ENCODE results near the gene KDM4B. TPM values are rescaled to one million over a fixed set of nuclear protein-coding genes. Genes with fewer than 3 reads are reported as not detected.

The KDM4B gene
- total and polyA plus RNA-seq, 2 of the 8 experiments (the other 6 are each of a cell fraction or from before 2014, with no cell fraction given) = 12.0 to 31.9 TPM

DNA sequence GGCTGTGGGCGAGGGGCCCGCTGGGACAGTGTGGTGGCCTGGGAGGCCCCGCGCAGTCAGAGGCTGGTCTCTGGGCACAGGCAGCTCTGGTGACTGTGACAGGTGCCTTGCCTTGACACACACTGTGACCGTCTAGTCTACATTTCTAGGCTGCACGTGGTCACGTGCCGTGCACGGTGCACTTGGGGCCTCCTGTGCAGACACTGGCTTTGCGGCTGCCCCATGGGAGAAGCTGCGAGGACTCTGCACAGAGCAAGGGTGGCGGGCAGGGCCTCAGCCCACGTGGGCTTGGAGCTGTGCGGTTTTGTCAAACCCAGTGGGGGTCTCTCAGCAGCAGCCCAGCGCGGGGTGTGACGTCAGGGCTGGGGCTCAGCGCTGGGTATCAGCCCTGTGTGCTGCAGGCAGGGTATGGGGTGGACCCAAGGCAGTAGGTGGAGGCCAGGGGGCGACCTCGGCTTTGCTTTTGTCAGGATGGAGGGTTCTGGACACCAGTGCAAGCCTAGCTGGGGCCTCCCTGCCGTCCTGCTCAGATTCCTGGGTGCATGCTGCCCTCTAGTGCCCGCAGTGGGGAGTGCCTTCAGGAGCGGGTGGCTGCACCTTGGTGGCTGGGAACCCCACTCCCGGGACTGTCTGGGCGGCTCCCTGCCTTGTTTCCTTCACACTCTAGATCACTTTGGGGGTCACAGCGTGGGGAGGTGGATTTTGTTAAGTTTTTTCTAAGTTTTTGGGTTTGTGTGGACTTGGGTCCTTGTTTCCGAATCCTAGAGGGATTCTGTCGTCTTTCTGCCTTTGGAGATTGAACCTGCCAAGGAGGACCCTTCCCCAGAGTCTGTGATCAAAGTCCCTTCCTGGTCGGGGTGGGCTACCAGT lies 62.6 kb downstream of the KDM4B start:
- H3K18ac ChIP-seq (ENCODE audit: extremely low read depth, low read length) = no peak overlapping the region
- WGBS, 2 experiments (ENCODE audit: extremely low coverage in 1 of 2, insufficient coverage in 1 of 2, insufficient read length in 1 of 2, insufficient replicate concordance in 2 of 2, low coverage in 1 of 2, low lambda C conversion rate in 2 of 2, missing lambda C conversion rate in 1 of 2) = 57% methylated on average over 29 of the region's 29 CpGs; no CpG with 5 or more reads in 1 of the 2 experiments
- CTCF ChIA-PET (ENCODE audit: partially characterized antibody) = interaction anchor here (0.5 to 12.0 kb wide), 51 partner anchors 9 to 1378 kb away, joined by 3 to 175 read pairs (median 7); partner anchors contain the start of gene KDM4B
- H3K4me2 ChIP-seq (ENCODE audit: insufficient read depth in 1 of 2, low read depth in 2 of 2, low read length in 2 of 2) = 0 out of 4 replicates have a peak overlapping the region, but pooled peaks of 1 of the 2 experiments have one; percentile 2
- H2AK5ac ChIP-seq (ENCODE audit: low read depth, low read length) = no peak overlapping the region
- H3K9ac ChIP-seq (replicated peaks in 1 of 4; ENCODE audit: extremely low read depth in 1 of 4, low read depth in 3 of 4, low read length in 3 of 4) = no peak overlapping the region
- no peak overlapping the region for H3K4me3 ChIP-seq (ENCODE audit: extremely low read depth in 1 of 4, insufficient read depth in 2 of 4, low read depth in 3 of 4, low read length in 4 of 4)
- H2BK120ac ChIP-seq (replicated peaks; ENCODE audit: low read depth, low read length) = no peak overlapping the region
- peaks cover 0 to 22% of the 10 kb centered on the region in 2 experiments; a peak in 1 of 4 replicates for H3K79me2 ChIP-seq (ENCODE audit: control insufficient read depth in 1 of 2, insufficient read depth in 2 of 2, low read length in 2 of 2)
- no peak overlapping the region for H3K27ac ChIP-seq (ENCODE audit: low read depth, low read length)
- H4K5ac ChIP-seq (ENCODE audit: insufficient read length, low read depth, low read length) = no peak overlapping the region
- H4K20me1 ChIP-seq (replicated peaks in 1 of 2; ENCODE audit: control insufficient read depth in 1 of 2, insufficient read depth in 2 of 2, low read length in 2 of 2) = peaks cover 11 to 24% of the 10 kb centered on the region in 2 experiments
- no peak overlapping the region for H2BK15ac ChIP-seq (ENCODE audit: low read length)
- H3K4me1 ChIP-seq (replicated peaks in 1 of 4; ENCODE audit: control insufficient read depth in 3 of 4, insufficient read depth in 4 of 4, low read length in 3 of 4) = peaks cover 0 to 4% (median 0%) of the 10 kb centered on the region in 4 experiments; a peak in 1 of 7 replicates
- no peaks in the 10 kb centered on the region for H3K27me3 ChIP-seq (replicated peaks in 1 of 4; ENCODE audit: control insufficient read depth in 3 of 4, extremely low read depth in 1 of 4, insufficient read depth in 3 of 4, low read length in 3 of 4)
- no peaks in the 10 kb centered on the region for H3K23me2 ChIP-seq (ENCODE audit: low read depth, low read length)
- no peak overlapping the region for H3K14ac ChIP-seq (ENCODE audit: insufficient read length)
- no peak overlapping the region for H2BK12ac ChIP-seq (ENCODE audit: low read depth, low read length)
- H3K36me3 ChIP-seq (ENCODE audit: control insufficient read depth in 2 of 4, insufficient read depth in 4 of 4, low read length in 3 of 4) = peaks cover 0 to 13% (median 5%) of the 10 kb centered on the region in 4 experiments; a peak in 2 of 8 replicates
- no peak overlapping the region for H3K56ac ChIP-seq (replicated peaks; ENCODE audit: insufficient read length, low read depth, low read length)
- H3K23ac ChIP-seq (ENCODE audit: insufficient read length) = no peak overlapping the region
- H2BK20ac ChIP-seq (ENCODE audit: low read length) = no peak overlapping the region
- DNase-seq (ENCODE audit: low read depth in 1 of 2, low spot score in 2 of 2) (peak; percentile 70 to 99), FAIRE-seq (no peak)
- no peak overlapping the region for H2BK5ac ChIP-seq (ENCODE audit: low read depth, low read length)
- no peaks in the 10 kb centered on the region for H3K9me3 ChIP-seq (ENCODE audit: insufficient read depth in 2 of 2, low read depth in 1 of 2, low read length in 1 of 2)
- H4K91ac ChIP-seq (replicated peaks; ENCODE audit: insufficient read length, low read length) = peak overlapping the region; percentile 65
- POLR2A ChIA-PET (ENCODE audit: partially characterized antibody) = interaction anchor here (1.0 to 1.2 kb wide), 2 partner anchors 65 to 123 kb away, joined by 3 to 4 read pairs; partner anchors contain the start of gene UHRF1
- peaks cover 16% of the 10 kb centered on the region for H3K79me1 ChIP-seq (ENCODE audit: low read depth, low read length)
- H2AFZ ChIP-seq (ENCODE audit: low read length) = no peak overlapping the region
- H3K4ac ChIP-seq (replicated peaks; ENCODE audit: insufficient read length, low read depth, low read length) = no peak overlapping the region
- peak overlapping the region; percentile 45; the same call in 1 of the 2 replicates for H4K8ac ChIP-seq (ENCODE audit: extremely low read depth, insufficient read depth, low read length)
- TF ChIP-seq BACH1 (IDR thresholded peaks at IDR 0.05; ENCODE audit: low read length) = no peak
- TF ChIP-seq, protein P1, sequence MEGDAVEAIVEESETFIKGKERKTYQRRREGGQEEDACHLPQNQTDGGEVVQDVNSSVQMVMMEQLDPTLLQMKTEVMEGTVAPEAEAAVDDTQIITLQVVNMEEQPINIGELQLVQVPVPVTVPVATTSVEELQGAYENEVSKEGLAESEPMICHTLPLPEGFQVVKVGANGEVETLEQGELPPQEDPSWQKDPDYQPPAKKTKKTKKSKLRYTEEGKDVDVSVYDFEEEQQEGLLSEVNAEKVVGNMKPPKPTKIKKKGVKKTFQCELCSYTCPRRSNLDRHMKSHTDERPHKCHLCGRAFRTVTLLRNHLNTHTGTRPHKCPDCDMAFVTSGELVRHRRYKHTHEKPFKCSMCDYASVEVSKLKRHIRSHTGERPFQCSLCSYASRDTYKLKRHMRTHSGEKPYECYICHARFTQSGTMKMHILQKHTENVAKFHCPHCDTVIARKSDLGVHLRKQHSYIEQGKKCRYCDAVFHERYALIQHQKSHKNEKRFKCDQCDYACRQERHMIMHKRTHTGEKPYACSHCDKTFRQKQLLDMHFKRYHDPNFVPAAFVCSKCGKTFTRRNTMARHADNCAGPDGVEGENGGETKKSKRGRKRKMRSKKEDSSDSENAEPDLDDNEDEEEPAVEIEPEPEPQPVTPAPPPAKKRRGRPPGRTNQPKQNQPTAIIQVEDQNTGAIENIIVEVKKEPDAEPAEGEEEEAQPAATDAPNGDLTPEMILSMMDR (IDR thresholded peaks at IDR 0.05; ENCODE audit: control extremely low read depth in 1 of 3, insufficient read depth in 1 of 3, low read depth in 1 of 3, low read length in 3 of 3) = peak; percentile 94 to 98 (median 97)
- no peak for TF ChIP-seq GTF2F1 (IDR thresholded peaks at IDR 0.05; ENCODE audit: borderline replicate concordance, low read depth, low read length)
- TF ChIP-seq GABPA (IDR thresholded peaks at IDR 0.05; ENCODE audit: borderline replicate concordance, insufficient read depth, low read length) = peak; percentile 76; the same call in 1 of the 2 replicates
- peak; percentile 60 for TF ChIP-seq CREB1 (IDR thresholded peaks at IDR 0.05)
- TF ChIP-seq KDM4A (IDR thresholded peaks at IDR 0.05; ENCODE audit: low read depth, low read length, severe bottlenecking) = no peak
- TF ChIP-seq KDM5A (IDR thresholded peaks at IDR 0.05; ENCODE audit: low read length) = no peak; the same call in 1 of the 2 replicates
- TF ChIP-seq CHD2 (IDR thresholded peaks at IDR 0.05; ENCODE audit: low read length) = no peak
- TF ChIP-seq JUND (IDR thresholded peaks at IDR 0.05; ENCODE audit: low read length) = peak; percentile 52; the same call in 1 of the 2 replicates
